HFFc6 (cell line): ENCODE data around the gene ATAD1. TPM values are rescaled to one million over a fixed set of nuclear protein-coding genes. Genes with fewer than 3 reads are reported as not detected.

Experiments used
- DNase-seq: peaks from one replicate; pipeline ENCODE4 v3.0.0-alpha.2; 2018
- H3K27ac Mint-ChIP-seq: 2 replicates; pipeline ENCODE4 v1.8.0; 2020; ENCODE audit warnings: mild to moderate bottlenecking, mixed read lengths
- H3K27me3 Mint-ChIP-seq: 2 replicates; pipeline ENCODE4 v1.8.0; 2021; ENCODE audit warnings: mild to moderate bottlenecking, moderate library complexity, mixed read lengths; ENCODE audit not compliant: insufficient read depth
- H3K36me3 Mint-ChIP-seq: 2 replicates; pipeline ENCODE4 v1.8.0; 2021; ENCODE audit warnings: low read depth, mixed read lengths
- H3K4me1 Mint-ChIP-seq: 2 replicates; pipeline ENCODE4 v1.8.0; 2020; ENCODE audit warnings: low read depth, mixed read lengths
- H3K4me3 Mint-ChIP-seq: 2 replicates; pipeline ENCODE4 v1.8.0; 2020; ENCODE audit warnings: mild to moderate bottlenecking, moderate library complexity, mixed read lengths
- H3K9me3 Mint-ChIP-seq: 2 replicates; pipeline ENCODE4 v1.8.0; 2020; ENCODE audit warnings: mild to moderate bottlenecking, mixed read lengths
- CTCF ChIP-seq: fragments of 200-600 bp; sonication (generic); IDR thresholded peaks from 2 replicates; pipeline ENCODE4 v1.5.0; 2021; ENCODE audit warnings: antibody characterized with exemption, mild to moderate bottlenecking
- total RNA-seq, 6 experiments: library from RNA; stranded (reverse); fragmentation: NEBNext Ultra II Directional; extraction: Animal tissue kit (Norgen Biotek cat#: 25700); gene quantifications; 2 replicates in 1 of 6; 3 replicates in 5 of 6; pipeline ENCODE4 v1.2.3, GENCODE V29; 2021

Gene ATAD1
- total RNA-seq, 6 experiments from 2014 or later = 33.4 to 44.4 (median 35.8) TPM

DNA sequence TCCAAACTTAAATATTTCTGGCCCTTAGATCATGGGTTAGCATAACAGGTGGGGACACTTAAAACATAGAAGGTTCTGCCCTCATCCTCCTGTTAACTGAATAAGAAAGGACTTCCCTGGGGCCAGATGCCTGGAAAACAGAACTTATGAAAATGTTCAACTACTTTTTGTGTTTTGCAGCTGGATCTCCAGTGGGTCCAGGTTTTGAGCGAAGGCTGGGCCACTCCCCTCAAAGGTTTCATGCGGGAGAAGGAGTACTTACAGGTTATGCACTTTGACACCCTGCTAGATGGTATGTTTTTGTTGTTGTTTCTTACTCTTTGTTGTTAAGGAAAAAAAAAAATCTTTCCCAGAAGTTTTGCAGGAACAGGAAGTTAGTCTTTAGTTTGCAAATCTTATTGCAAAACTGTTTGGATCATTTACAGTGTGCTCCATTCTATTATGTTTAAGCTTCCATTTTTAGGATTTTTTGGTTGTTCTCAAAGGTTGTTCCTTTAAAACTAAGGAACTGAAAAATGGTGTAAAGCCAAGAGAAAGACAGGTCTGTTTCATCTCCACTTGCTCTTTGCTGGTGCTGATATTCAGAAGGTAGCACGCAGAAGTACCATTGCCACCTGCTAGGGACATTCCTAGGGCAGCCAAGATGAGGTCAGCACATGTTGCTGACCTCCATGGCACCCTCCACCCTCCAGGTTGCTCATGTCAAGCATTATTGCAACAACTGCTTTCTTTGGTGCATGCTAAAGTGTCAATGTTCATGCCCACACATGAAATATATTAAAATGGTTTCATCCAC is 102.3 kb downstream of the ATAD1 start:
- no peak for DNase-seq
- peaks cover 10% of the 10 kb centered on the region for H3K4me1 Mint-ChIP-seq
- H3K36me3 Mint-ChIP-seq = peaks cover 65% of the 10 kb centered on the region
- no peaks in the 10 kb centered on the region for H3K9me3 Mint-ChIP-seq
- no peaks in the 10 kb centered on the region for H3K27me3 Mint-ChIP-seq
- no peak for TF ChIP-seq CTCF
- H3K4me3 Mint-ChIP-seq = no peak overlapping the region
- H3K27ac Mint-ChIP-seq = peak overlapping the region; percentile 43; the same call in 1 of the 2 replicates

DNA sequence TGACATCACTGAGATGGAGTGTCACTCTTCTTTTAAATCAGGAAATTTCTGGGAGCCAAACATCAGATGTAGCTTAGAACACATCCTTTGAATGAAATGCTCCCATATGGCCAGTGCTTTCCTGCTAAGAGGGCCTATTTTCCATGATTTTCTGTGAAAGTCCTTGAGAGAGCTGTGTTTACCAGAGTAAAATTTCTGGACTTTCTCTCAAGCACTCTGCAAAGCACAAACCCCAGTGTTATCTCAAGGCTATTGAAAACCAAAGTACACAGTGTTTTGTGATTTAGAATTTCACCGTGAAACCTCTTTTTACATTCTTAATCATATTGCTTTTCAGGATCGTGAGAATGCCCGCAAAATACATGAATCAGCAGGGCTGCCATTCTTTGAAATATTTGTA is 104.3 kb downstream of the ATAD1 start:
- H3K36me3 Mint-ChIP-seq = peaks cover 64% of the 10 kb centered on the region
- H3K4me1 Mint-ChIP-seq = peaks cover 5% of the 10 kb centered on the region; the same call in 1 of the 2 replicates
- no peak overlapping the region for H3K4me3 Mint-ChIP-seq
- no peaks in the 10 kb centered on the region for H3K9me3 Mint-ChIP-seq
- H3K27ac Mint-ChIP-seq = peak overlapping the region; percentile 19; the same call in 1 of the 2 replicates
- no peak for DNase-seq
- no peaks in the 10 kb centered on the region for H3K27me3 Mint-ChIP-seq
- TF ChIP-seq CTCF = no peak

- no peaks in the 10 kb centered on the region for H3K9me3 Mint-ChIP-seq
- peaks cover 59% of the 10 kb centered on the region for H3K36me3 Mint-ChIP-seq
- H3K4me1 Mint-ChIP-seq = peaks cover 9% of the 10 kb centered on the region
- TF ChIP-seq CTCF = no peak
- H3K27me3 Mint-ChIP-seq = no peaks in the 10 kb centered on the region
- DNase-seq = no peak
- peak overlapping the region; percentile 19; the same call in 1 of the 2 replicates for H3K27ac Mint-ChIP-seq
- H3K4me3 Mint-ChIP-seq = no peak overlapping the region
These were observed 105.0 kb downstream of the ATAD1 start for GRCh38 chr10:87712913-87713616.

GRCh38 chr10:87707254-87707653 is 110.8 kb downstream of the ATAD1 start:
- Mint-ChIP-seq H3K27me3 (peaks cover 4% of the 10 kb centered on the region; the same call in 1 of the 2 replicates), H3K4me1 (peaks cover 58% of the 10 kb centered on the region), H3K27ac (peak overlapping the region; percentile 63), H3K9me3 (no peaks in the 10 kb centered on the region), H3K4me3 (no peak overlapping the region), H3K36me3 (peaks cover 37% of the 10 kb centered on the region)
- no peak for TF ChIP-seq CTCF
- no peak for DNase-seq

GRCh38 chr10:87706731-87707130 is 111.3 kb downstream of the ATAD1 start:
- DNase-seq = peak; percentile 25
- H3K27me3 Mint-ChIP-seq = peaks cover 4% of the 10 kb centered on the region; the same call in 1 of the 2 replicates
- no peaks in the 10 kb centered on the region for H3K9me3 Mint-ChIP-seq
- peak overlapping the region; percentile 63 for H3K27ac Mint-ChIP-seq
- no peak overlapping the region for H3K4me3 Mint-ChIP-seq
- TF ChIP-seq CTCF = no peak
- H3K36me3 Mint-ChIP-seq = peaks cover 36% of the 10 kb centered on the region
- peaks cover 63% of the 10 kb centered on the region for H3K4me1 Mint-ChIP-seq
